K562 (cell line): Measurements from ENCODE around the gene NEMP1. TPM values are rescaled to one million over a fixed set of nuclear protein-coding genes. Genes with fewer than 3 reads are reported as not detected.

Source experiments
- ATAC-seq: fragments of 200-7000 bp; cut with Tn5 transposase; 3 replicates; pipeline ENCODE4 v1.9.1; 2020; ENCODE audit warnings: moderate library complexity
- BruUV-seq: library from RNA; stranded (reverse); fragments of 400-500 nt; replicated peaks from 2 replicates; lab custom pipeline; 2021; lab: Mats Ljungman, UMichigan
- CTCF ChIA-PET: fragments of 300-600 bp; formaldehyde crosslinking; extraction: SDS; loops from one replicate; lab custom pipeline; 2021; ENCODE audit warnings: low intra/inter-chr PET ratio; lab: Yijun Ruan, JAX
- POLR2A ChIA-PET: fragments of 300-600, 350-650 bp; sonication (Branson Sonifier 250); formaldehyde crosslinking; extraction: SDS; loops from one replicate; lab custom pipeline; 2021; ENCODE audit warnings: antibody characterized with exemption, inconsistent platforms; lab: Yijun Ruan, JAX
- DNase-seq, 4 experiments: peaks; one replicate each; pipeline versions ENCODE4 v3.0.0 to v3.0.0-alpha.2; 2011 to 2018; ENCODE audit warnings: low spot score in 3 of 4, mixed read lengths in 3 of 4; ENCODE audit errors: extremely low read depth in 1 of 4
- FAIRE-seq: peaks from 2 replicates; lab custom pipeline; 2011; peaks lifted over from hg19 to GRCh38; lab: Jason Lieb, UNC
- H2AFZ ChIP-seq: 2 replicates; pipeline ENCODE4 v1.6.0; 2011; ENCODE audit warnings: low read depth, low read length, control low read depth, inconsistent platforms
- H3K27ac ChIP-seq: fragments of 200-600 bp; 3 replicates; pipeline ENCODE4 v1.8.0; 2011; ENCODE audit warnings: low read depth, mild to moderate bottlenecking, control low read depth, inconsistent platforms, low read length, moderate library complexity, mixed read lengths; ENCODE audit errors: extremely low read depth
- H3K27me3 ChIP-seq, 2 experiments: fragments of 300-600 bp in 1 of 2; 2 replicates in 1 of 2; 3 replicates in 1 of 2; pipeline versions ENCODE4 v1.6.0 to v1.8.0; 2011; ENCODE audit warnings: inconsistent platforms in 2 of 2, low read length in 2 of 2, mild to moderate bottlenecking in 1 of 2, mixed read lengths in 1 of 2, moderate library complexity in 1 of 2; ENCODE audit not compliant: control insufficient read depth in 2 of 2, insufficient read depth in 2 of 2
- H3K36me3 ChIP-seq: fragments of 300-600 bp; 3 replicates; pipeline ENCODE4 v1.8.0; 2011; ENCODE audit warnings: mild to moderate bottlenecking, low read length, inconsistent platforms; ENCODE audit not compliant: control insufficient read depth, insufficient read depth
- H3K4me1 ChIP-seq, 2 experiments: fragments of 200-600 bp in 1 of 2; replicated peaks in 1 of 2; 2 replicates in 1 of 2; 3 replicates in 1 of 2; pipeline versions ENCODE4 v1.5.1 to v1.8.0; 2011; ENCODE audit warnings: inconsistent platforms in 2 of 2, low read length in 2 of 2, mild to moderate bottlenecking in 1 of 2, mixed read lengths in 1 of 2, moderate library complexity in 1 of 2; ENCODE audit not compliant: control insufficient read depth in 2 of 2, insufficient read depth in 2 of 2
- H3K4me2 ChIP-seq: 2 replicates; pipeline ENCODE4 v1.6.1; 2011; ENCODE audit warnings: low read length, control low read depth, inconsistent platforms, mixed read lengths; ENCODE audit not compliant: insufficient read depth
- H3K4me3 ChIP-seq: fragments of 200-600 bp; sonication (generic), shearing (Covaris generic); 2 replicates; pipeline ENCODE4 v1.5.1; 2016; ENCODE audit warnings: control low read depth, inconsistent platforms
- H3K79me2 ChIP-seq: fragments of 200-600 bp; 3 replicates; pipeline ENCODE4 v1.8.0; 2011; ENCODE audit warnings: low read length, inconsistent platforms; ENCODE audit not compliant: control insufficient read depth, insufficient read depth
- H3K9ac ChIP-seq, 2 experiments: 2 replicates each; pipeline versions ENCODE4 v1.6.0 to v1.6.1; 2011; ENCODE audit warnings: low read depth in 2 of 2, low read length in 2 of 2, control low read depth in 1 of 2, inconsistent platforms in 1 of 2, mild to moderate bottlenecking in 1 of 2, mixed read lengths in 1 of 2; ENCODE audit not compliant: insufficient read depth in 1 of 2
- H3K9me1 ChIP-seq: one replicate; pipeline ENCODE4 v1.6.0; 2011; ENCODE audit warnings: inconsistent platforms, mild to moderate bottlenecking, low read length, moderate library complexity; ENCODE audit not compliant: control insufficient read depth, insufficient read depth
- H3K9me3 ChIP-seq: replicated peaks from 2 replicates; pipeline ENCODE4 v1.5.1; 2011; ENCODE audit warnings: low read depth, low read length, inconsistent platforms; ENCODE audit not compliant: control insufficient read depth, insufficient read depth
- H4K20me1 ChIP-seq: replicated peaks from 2 replicates; pipeline ENCODE4 v1.6.1; 2011; ENCODE audit warnings: low read length, inconsistent platforms, mixed read lengths; ENCODE audit not compliant: control insufficient read depth, insufficient read depth
- C11orf30 ChIP-seq: fragments of 450-650 bp; IDR thresholded peaks from 2 replicates; pipeline ENCODE4 v1.6.1; 2016; ENCODE audit warnings: low read depth, mild to moderate bottlenecking
- CBFA2T3 ChIP-seq: fragments of 450-650 bp; IDR thresholded peaks from 2 replicates; pipeline ENCODE4 v1.6.1; 2017
- FOXM1 ChIP-seq, 2 experiments: fragments of 450-650 bp in 1 of 2; sonication (generic) in 1 of 2; formaldehyde crosslinking in 1 of 2; IDR thresholded peaks; 2 replicates each; pipeline versions ENCODE4 v1.6.1 to v1.9.0; 2017 to 2022; ENCODE audit warnings: low read depth in 2 of 2, mild to moderate bottlenecking in 2 of 2, missing genetic modification reagents in 1 of 2, moderate library complexity in 1 of 2
- MAFF ChIP-seq: IDR thresholded peaks from 2 replicates; pipeline ENCODE4 v1.6.1; 2012; ENCODE audit warnings: low read length, improper control_type of control experiment
- MAFG ChIP-seq: fragments of 450-650 bp; conservative IDR thresholded peaks from 2 replicates; pipeline ENCODE4 v1.6.1; 2016; ENCODE audit warnings: missing genetic modification characterization, missing compliant biosample characterization
- MAFK ChIP-seq: IDR thresholded peaks from 2 replicates; pipeline ENCODE4 v1.6.1; 2011; ENCODE audit warnings: low read length, improper control_type of control experiment
- NFE2 ChIP-seq: IDR thresholded peaks from 2 replicates; pipeline ENCODE4 v1.6.1; 2014; ENCODE audit warnings: antibody characterized with exemption, low read depth
- NFE2L1 ChIP-seq: fragments of 450-650 bp; IDR thresholded peaks from 2 replicates; pipeline ENCODE4 v1.6.1; 2016; ENCODE audit warnings: missing genetic modification characterization, low read depth, mild to moderate bottlenecking, missing compliant biosample characterization, moderate library complexity, borderline replicate concordance
- ZNF316 ChIP-seq: fragments of 450-650 bp; IDR thresholded peaks from 2 replicates; pipeline ENCODE4 v1.6.1; 2016
- WGBS: fragments of 100-300 bp; shearing (Covaris generic); methylation state at CpG from one replicate; pipeline ENCODE4 v1.1.6; 2016; ENCODE audit warnings: low coverage, mixed read lengths; ENCODE audit not compliant: insufficient coverage; ENCODE audit errors: missing lambda C conversion rate; 5-methylcytosine and 5-hydroxymethylcytosine counted together
- in situ Hi-C: fragments of 300-500 bp; cut with MboI; formaldehyde crosslinking; loops from 4 replicates; pipeline ENCODE4 v1.15.0; 2018; ENCODE audit warnings: inconsistent platforms, mixed read lengths
- intact Hi-C: fragments of 100-400 bp; cut with micrococcal nuclease; formaldehyde crosslinking; loops from 2 replicates; pipeline ENCODE4 v1.14.2; 2022
- polyA plus RNA-seq, 8 experiments: library from polyadenylated mRNA; depleted of rRNA in 4 of 8; stranded (reverse) in 5 of 8; unstranded in 3 of 8; fragments of >200 nt; fragmentation: Nextera tagmentation in 2 of 8; fragmentation: Illumina TruSeq in 1 of 8; extraction: Ambion mirVana in 2 of 8; extraction: Trizol in 1 of 8; gene quantifications; 2 replicates each; pipeline versions ENCODE4 v1.2.1 to v1.2.3, GENCODE V29; 2011 to 2014; ENCODE audit warnings: inconsistent platforms in 1 of 8, missing spikeins in 1 of 8
- total RNA-seq, 7 experiments: library from RNA; depleted of rRNA in 6 of 7; stranded (reverse); fragments of >200 nt in 6 of 7; fragmentation: Illumina TruSeq in 2 of 7; extraction: Trizol in 2 of 7; gene quantifications; 2 replicates each; pipeline versions ENCODE4 v1.2.1 to v1.2.3, GENCODE V29; 2011 to 2021; ENCODE audit warnings: low replicate concordance in 1 of 7

Gene NEMP1
- total and polyA plus RNA-seq, 9 of the 15 experiments (the other 6 are each of a cell fraction or from before 2014, with no cell fraction given): 9.5 to 82.2 (median 41.2) TPM

GRCh38 chr12:57119294-57120085 lies 40.9 kb upstream of the NEMP1 start:
- H3K9ac ChIP-seq: no peak overlapping the region
- POLR2A ChIA-PET: interaction anchor here (1.2 kb wide), 1 partner anchor 8 kb away, joined by 3 read pairs; no protein-coding TSS in a partner anchor
- H3K27me3 ChIP-seq: no peaks in the 10 kb centered on the region
- TF ChIP-seq MAFK (peak; percentile 52; the same call in 1 of the 2 replicates), MAFG (tag) (peak; percentile 83), NFE2 (peak; percentile 73), MAFF (peak; percentile 59), NFE2L1 (tag) (peak; percentile 73), C11orf30 (peak; percentile 70), CBFA2T3 (no peak), FOXM1 (IDR thresholded peaks at IDR 0.05; ENCODE audit: low read depth) (no peak), FOXM1 (CRISPR knock-in tag; IDR thresholded peaks at IDR 0.05; ENCODE audit: low read depth) (no peak), ZNF316 (peak; percentile 88)
- CTCF ChIA-PET: interaction anchor here (0.6 kb wide), 1 partner anchor 61 kb away, joined by 3 read pairs; no protein-coding TSS in a partner anchor
- 57% methylated on average over 5 of the region's 5 CpGs for WGBS
- H3K27ac ChIP-seq: no peak overlapping the region
- H4K20me1 ChIP-seq: no peaks in the 10 kb centered on the region; the same call in 1 of the 2 replicates
- H3K4me1 ChIP-seq: peaks cover 10 to 14% of the 10 kb centered on the region in 2 experiments; a peak in 4 of 5 replicates
- BruUV-seq: no TSS peak
- peaks cover 7% of the 10 kb centered on the region for H3K9me3 ChIP-seq
- no peaks in the 10 kb centered on the region for H3K79me2 ChIP-seq
- no peaks in the 10 kb centered on the region for H3K36me3 ChIP-seq
- ATAC-seq (no peak), DNase-seq (no peak), FAIRE-seq (no peak)
- H3K4me3 ChIP-seq: no peak overlapping the region
- 0 out of 2 replicates have a peak overlapping the region, but pooled peaks have one; percentile 10 for H2AFZ ChIP-seq
- H3K9me1 ChIP-seq: no peaks in the 10 kb centered on the region
- H3K4me2 ChIP-seq: no peak overlapping the region
- in situ Hi-C loops (loop anchor here (5.0 kb wide), 1 partner anchor 58 kb away; no protein-coding TSS in a partner anchor), intact Hi-C loops (loop anchor here (10.0 kb wide), 1 partner anchor 125 kb away; no protein-coding TSS in a partner anchor)
